Endothelial cell of umbilical vein (primary cell): ENCODE results near the gene ZNF324.

ENCODE experiments used
- CTCF ChIP-seq, 2 donors: IDR thresholded peaks; 1 replicate in 1 of 2; 2 replicates in 1 of 2; pipeline ENCODE4 v1.5.1; 2011; ENCODE audit warnings: low read length in 2 of 2, mild to moderate bottlenecking in 2 of 2, moderate library complexity in 2 of 2, control low read depth in 1 of 2, inconsistent platforms in 1 of 2, low read depth in 1 of 2; ENCODE audit not compliant: insufficient read depth in 1 of 2; ENCODE audit errors: extremely low read depth in 1 of 2
- POLR2A ChIP-seq: IDR thresholded peaks from 2 replicates; pipeline ENCODE4 v1.6.1; 2012; ENCODE audit warnings: low read depth, mild to moderate bottlenecking, control low read depth, low read length
- POLR2AphosphoS5 ChIP-seq: IDR thresholded peaks from 2 replicates; pipeline ENCODE4 v1.6.1; 2012; ENCODE audit warnings: low read depth, mild to moderate bottlenecking, control low read depth, low read length, moderate library complexity; ENCODE audit not compliant: insufficient read depth

DNA sequence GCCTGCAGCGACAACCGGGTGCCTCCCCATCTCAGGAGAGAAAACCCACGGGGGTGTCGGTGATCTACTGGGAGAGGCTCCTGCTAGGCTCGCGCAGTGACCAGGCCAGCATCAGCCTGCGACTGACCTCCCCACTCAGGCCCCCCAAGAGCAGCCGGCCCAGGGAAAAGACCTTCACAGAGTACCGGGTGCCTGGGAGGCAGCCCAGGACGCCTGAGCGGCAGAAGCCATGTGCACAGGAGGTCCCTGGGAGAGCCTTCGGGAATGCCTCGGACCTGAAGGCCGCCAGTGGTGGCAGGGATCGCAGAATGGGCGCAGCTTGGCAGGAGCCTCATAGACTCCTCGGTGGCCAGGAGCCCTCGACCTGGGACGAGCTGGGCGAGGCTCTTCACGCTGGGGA is 11.6 kb upstream of the ZNF324 start:
- TF ChIP-seq CTCF (IDR thresholded peaks at IDR 0.05; ENCODE audit: extremely low read depth in 1 of 2, insufficient read depth in 1 of 2, low read depth in 1 of 2, low read length in 2 of 2) (no peak), POLR2AphosphoS5 (no peak), POLR2A (no peak)
